Activated naive CD8-positive, alpha-beta T cell treated with anti-CD3 and anti-CD28 coated beads for 36 hours (primary cell): Measurements from ENCODE around the gene ZSWIM3. TPM values are rescaled to one million over a fixed set of nuclear protein-coding genes. Genes with fewer than 3 reads are reported as not detected.

Experiments used
- DNase-seq: peaks from one replicate; pipeline ENCODE4 v3.0.0; 2021
- H3K27ac Mint-ChIP-seq: one replicate; pipeline ENCODE4 v1.8.0; 2022; ENCODE audit warnings: mild to moderate bottlenecking, moderate library complexity, mixed read lengths
- H3K27me3 Mint-ChIP-seq: one replicate; pipeline ENCODE4 v1.8.0; 2022; ENCODE audit warnings: mild to moderate bottlenecking, mixed read lengths
- H3K36me3 Mint-ChIP-seq: one replicate; pipeline ENCODE4 v1.8.0; 2021; ENCODE audit warnings: mild to moderate bottlenecking, mixed read lengths
- H3K4me1 Mint-ChIP-seq: one replicate; pipeline ENCODE4 v1.8.0; 2021; ENCODE audit warnings: mixed read lengths
- H3K4me3 Mint-ChIP-seq: one replicate; pipeline ENCODE4 v1.8.0; 2022; ENCODE audit warnings: mild to moderate bottlenecking, moderate library complexity, mixed read lengths
- H3K9me3 Mint-ChIP-seq: one replicate; pipeline ENCODE4 v1.8.0; 2022; ENCODE audit warnings: mixed read lengths
- total RNA-seq, 2 experiments: library from RNA; stranded (reverse); gene quantifications; one replicate each; pipeline ENCODE4 v1.2.3, GENCODE V29; 2021

ZSWIM3 gene
- total RNA-seq, 2 experiments from 2014 or later: 3.5 to 3.8 TPM

- Mint-ChIP-seq H3K27ac (no peak overlapping the region), H3K36me3 (peaks cover 17% of the 10 kb centered on the region), H3K4me3 (no peak overlapping the region), H3K9me3 (no peaks in the 10 kb centered on the region), H3K27me3 (no peaks in the 10 kb centered on the region), H3K4me1 (peaks cover 55% of the 10 kb centered on the region)
- DNase-seq: no peak
These were observed 29.4 kb downstream of the ZSWIM3 start for GRCh38 chr20:45886590-45887345.

- H3K4me3 Mint-ChIP-seq: no peak within 1 kb of the TSS
These were observed 29.9 kb downstream of the ZSWIM3 start, which contains the start of gene SPATA25 for GRCh38 chr20:45887346-45887715. TSS of gene SPATA25 (minus strand) at chr20:45887622. CDS start at chr20:45887590, 32 bp downstream.

GRCh38 chr20:45888681-45889080, 31.3 kb downstream of the ZSWIM3 start:
- H3K36me3 Mint-ChIP-seq: peaks cover 8% of the 10 kb centered on the region
- no peak for DNase-seq
- H3K4me3 Mint-ChIP-seq: no peak overlapping the region
- no peaks in the 10 kb centered on the region for H3K27me3 Mint-ChIP-seq
- no peaks in the 10 kb centered on the region for H3K9me3 Mint-ChIP-seq
- H3K27ac Mint-ChIP-seq: no peak overlapping the region
- peaks cover 51% of the 10 kb centered on the region for H3K4me1 Mint-ChIP-seq

More at GRCh38 chr20:45887346-45887715, 29.9 kb downstream of the ZSWIM3 start, which contains the start of gene SPATA25:
- H3K36me3 Mint-ChIP-seq: peaks cover 17% of the 10 kb centered on the region
- H3K9me3 Mint-ChIP-seq: no peaks in the 10 kb centered on the region
- H3K27ac Mint-ChIP-seq: no peak within 1 kb of the TSS
- no peak for DNase-seq
- H3K27me3 Mint-ChIP-seq: no peaks in the 10 kb centered on the region
- peaks cover 55% of the 10 kb centered on the region for H3K4me1 Mint-ChIP-seq

DNA sequence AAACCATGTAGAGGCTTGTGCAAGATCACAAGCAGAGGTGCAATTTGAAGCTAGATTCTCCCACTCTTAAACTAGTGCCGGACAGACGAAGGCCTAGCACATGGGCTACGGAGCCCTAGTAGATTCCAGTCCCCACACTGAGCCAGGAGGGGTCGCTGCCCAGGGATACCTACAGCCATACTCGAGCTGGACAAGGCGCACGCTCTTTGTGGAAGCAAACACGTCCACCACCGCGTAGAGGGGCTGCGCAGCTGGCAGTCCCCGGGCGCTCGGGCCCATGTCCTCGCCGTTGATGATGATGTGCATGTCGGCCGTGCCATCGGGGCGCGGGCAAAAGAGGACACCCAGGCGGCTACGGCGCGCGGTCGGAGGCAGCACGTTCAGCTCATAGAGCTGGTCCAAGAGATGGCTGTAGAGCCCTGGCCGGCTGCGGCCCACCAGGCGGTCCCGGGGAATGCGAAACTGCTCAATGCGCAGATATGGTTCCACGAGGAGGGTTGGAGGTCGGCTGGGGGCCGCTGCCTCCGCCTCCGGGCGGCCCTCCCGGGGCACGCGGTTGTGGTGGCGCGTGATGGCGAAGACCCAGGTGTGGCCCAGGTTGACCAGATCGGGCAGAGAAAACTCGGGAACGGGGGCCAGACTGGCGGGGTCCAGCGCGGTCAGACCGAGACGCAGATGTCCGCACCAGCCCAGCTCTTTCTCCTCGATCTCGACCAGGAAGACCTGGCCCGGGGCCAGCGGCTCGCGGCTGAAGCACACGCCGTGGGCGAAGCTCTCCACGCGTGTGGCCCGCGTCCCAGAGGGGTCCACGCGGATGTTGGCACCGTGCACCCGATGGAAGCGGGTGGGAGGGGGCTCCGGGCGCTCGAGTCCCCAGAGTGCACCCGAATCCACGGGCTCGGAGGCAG, 32.9 kb downstream of the ZSWIM3 start:
- peaks cover 46% of the 10 kb centered on the region for H3K4me1 Mint-ChIP-seq
- no peaks in the 10 kb centered on the region for H3K27me3 Mint-ChIP-seq
- peaks cover 10% of the 10 kb centered on the region for H3K36me3 Mint-ChIP-seq
- peak overlapping the region; percentile 90 for H3K27ac Mint-ChIP-seq
- peak; percentile 59 for DNase-seq
- peak overlapping the region; percentile 88 for H3K4me3 Mint-ChIP-seq
- no peaks in the 10 kb centered on the region for H3K9me3 Mint-ChIP-seq

- Mint-ChIP-seq H3K4me1 (peaks cover 38% of the 10 kb centered on the region), H3K4me3 (peak within 1 kb of the TSS; percentile 88), H3K9me3 (no peaks in the 10 kb centered on the region), H3K36me3 (peaks cover 10% of the 10 kb centered on the region), H3K27ac (peak within 1 kb of the TSS; percentile 90), H3K27me3 (no peaks in the 10 kb centered on the region)
- DNase-seq: peak; percentile 87
These were observed 33.9 kb downstream of the ZSWIM3 start, which contains the start of the genes CTSA and NEURL2 for GRCh38 chr20:45890985-45891983. TSS of gene CTSA (plus strand) at chr20:45891335. CDS start at chr20:45891569, 234 bp downstream. TSS of gene NEURL2 (minus strand) at chr20:45891208. CDS start at chr20:45890991, 217 bp downstream.

GRCh38 chr20:45892049-45892825, 34.8 kb downstream of the ZSWIM3 start:
- Mint-ChIP-seq H3K4me3 (peak overlapping the region; percentile 88), H3K4me1 (peaks cover 35% of the 10 kb centered on the region), H3K27ac (peak overlapping the region; percentile 75), H3K36me3 (peaks cover 11% of the 10 kb centered on the region), H3K27me3 (no peaks in the 10 kb centered on the region), H3K9me3 (no peaks in the 10 kb centered on the region)
- DNase-seq: no peak

- H3K27ac Mint-ChIP-seq: peak overlapping the region; percentile 32
- H3K27me3 Mint-ChIP-seq: no peaks in the 10 kb centered on the region
- H3K9me3 Mint-ChIP-seq: no peaks in the 10 kb centered on the region
- H3K4me3 Mint-ChIP-seq: peak overlapping the region; percentile 88
- peaks cover 35% of the 10 kb centered on the region for H3K4me1 Mint-ChIP-seq
- H3K36me3 Mint-ChIP-seq: peaks cover 11% of the 10 kb centered on the region
- no peak for DNase-seq
These were observed 35.5 kb downstream of the ZSWIM3 start for GRCh38 chr20:45892828-45893500.

DNA sequence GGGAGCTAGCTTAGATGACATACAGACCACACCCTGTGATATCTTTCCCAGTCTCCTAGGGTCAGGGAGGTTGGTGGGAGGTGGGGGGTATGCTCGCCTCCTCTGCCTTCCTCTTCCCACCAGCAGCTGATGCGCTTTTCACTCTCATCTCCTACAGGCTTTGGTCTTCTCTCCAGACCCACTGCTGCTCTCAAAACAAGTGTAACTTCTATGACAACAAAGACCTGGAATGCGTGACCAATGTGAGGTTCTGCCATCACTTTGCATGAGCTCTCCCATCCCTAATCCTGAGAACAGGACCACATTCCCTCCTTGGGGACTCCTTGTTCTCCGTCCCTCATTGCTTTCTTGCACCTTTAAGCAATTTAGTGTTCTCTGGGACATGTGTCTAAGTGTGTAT, 36.4 kb downstream of the ZSWIM3 start:
- Mint-ChIP-seq H3K36me3 (peaks cover 11% of the 10 kb centered on the region), H3K4me3 (peak overlapping the region; percentile 45), H3K27ac (peak overlapping the region; percentile 16), H3K4me1 (peaks cover 31% of the 10 kb centered on the region), H3K27me3 (no peaks in the 10 kb centered on the region), H3K9me3 (no peaks in the 10 kb centered on the region)
- DNase-seq: no peak

GRCh38 chr20:45894797-45895196, 37.4 kb downstream of the ZSWIM3 start:
- H3K27ac Mint-ChIP-seq: no peak overlapping the region

DNA sequence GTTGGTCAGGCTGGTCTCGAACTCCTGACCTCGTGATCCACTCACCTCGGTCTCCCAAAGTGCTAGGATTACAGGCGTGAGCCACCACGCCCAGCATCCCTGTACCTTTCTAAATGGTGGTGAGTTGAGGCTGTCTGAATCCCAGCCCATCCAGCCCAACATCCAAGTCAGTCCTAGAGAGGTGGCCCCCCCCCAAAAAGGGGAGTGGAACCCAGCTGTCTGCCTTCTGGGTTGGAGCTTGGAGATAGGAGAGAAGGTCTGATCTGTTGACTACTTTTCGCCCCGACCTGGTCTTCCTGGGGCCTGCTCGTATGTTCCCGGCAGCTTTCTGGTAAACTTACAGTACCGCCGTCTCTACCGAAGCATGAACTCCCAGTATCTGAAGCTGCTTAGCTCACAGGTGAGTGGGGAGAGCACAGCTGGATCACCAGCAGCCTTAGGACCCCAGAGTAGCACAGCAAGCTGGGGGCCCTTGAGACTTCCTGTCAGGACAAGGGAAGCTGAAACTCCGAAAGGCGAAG, 39.3 kb downstream of the ZSWIM3 start:
- peaks cover 19% of the 10 kb centered on the region for H3K4me1 Mint-ChIP-seq
- DNase-seq: no peak
- H3K4me3 Mint-ChIP-seq: no peak overlapping the region
- H3K27me3 Mint-ChIP-seq: no peaks in the 10 kb centered on the region
- no peak overlapping the region for H3K27ac Mint-ChIP-seq
- H3K36me3 Mint-ChIP-seq: peaks cover 9% of the 10 kb centered on the region
- H3K9me3 Mint-ChIP-seq: no peaks in the 10 kb centered on the region

More at GRCh38 chr20:45894797-45895196, 37.4 kb downstream of the ZSWIM3 start:
- Mint-ChIP-seq H3K4me1 (peaks cover 27% of the 10 kb centered on the region), H3K36me3 (peaks cover 11% of the 10 kb centered on the region), H3K27me3 (no peaks in the 10 kb centered on the region), H3K9me3 (no peaks in the 10 kb centered on the region), H3K4me3 (no peak overlapping the region)
- DNase-seq: no peak

- Mint-ChIP-seq H3K36me3 (peaks cover 9% of the 10 kb centered on the region), H3K4me1 (peaks cover 15% of the 10 kb centered on the region), H3K9me3 (no peaks in the 10 kb centered on the region), H3K4me3 (no peak overlapping the region), H3K27ac (no peak overlapping the region), H3K27me3 (no peaks in the 10 kb centered on the region)
- no peak for DNase-seq
These were observed 39.9 kb downstream of the ZSWIM3 start for GRCh38 chr20:45897289-45897688.

GRCh38 chr20:45897692-45898091, 40.3 kb downstream of the ZSWIM3 start:
- DNase-seq: no peak
- H3K9me3 Mint-ChIP-seq: no peaks in the 10 kb centered on the region
- no peak overlapping the region for H3K4me3 Mint-ChIP-seq
- no peaks in the 10 kb centered on the region for H3K27me3 Mint-ChIP-seq
- H3K36me3 Mint-ChIP-seq: peaks cover 9% of the 10 kb centered on the region
- peaks cover 11% of the 10 kb centered on the region for H3K4me1 Mint-ChIP-seq
- H3K27ac Mint-ChIP-seq: no peak overlapping the region

GRCh38 chr20:45898285-45898684, 40.9 kb downstream of the ZSWIM3 start:
- Mint-ChIP-seq H3K27ac (no peak overlapping the region), H3K9me3 (no peaks in the 10 kb centered on the region), H3K27me3 (no peaks in the 10 kb centered on the region), H3K4me1 (peaks cover 6% of the 10 kb centered on the region), H3K36me3 (peaks cover 7% of the 10 kb centered on the region), H3K4me3 (no peak overlapping the region)
- no peak for DNase-seq
